ENCODE data around the gene CXCR5.
"Not testable (repeated sequence)": the region's sequence is repeated elsewhere in the genome, so short reads cannot be mapped to it uniquely, and the experiment has no call there.

Gene CXCR5

GRCh38 chr11:118883368-118884071, at the start of gene CXCR5:
Gene CXCR5 (plus strand): TSS chr11:118883892. CDS start chr11:118883942, 50 bp downstream.
- no peak for DNase-seq (ENCODE audit: low spot score)

GRCh38 chr11:118834427-118835028, 49.2 kb upstream of the CXCR5 start:
- DNase-seq (ENCODE audit: low spot score): no peak

- no peak for DNase-seq (ENCODE audit: low spot score)
Measured at GRCh38 chr11:118837868-118838267, 45.8 kb upstream of the CXCR5 start.

GRCh38 chr11:118838905-118839553, 44.7 kb upstream of the CXCR5 start:
- DNase-seq (ENCODE audit: low spot score): no peak

GRCh38 chr11:118841469-118842242, 42.0 kb upstream of the CXCR5 start:
- no peak for DNase-seq (ENCODE audit: low spot score)

GRCh38 chr11:118842369-118842768, 41.3 kb upstream of the CXCR5 start:
- no peak for DNase-seq (ENCODE audit: low spot score)

GRCh38 chr11:118842843-118843242, 40.8 kb upstream of the CXCR5 start:
- not testable (repeated sequence) for DNase-seq (ENCODE audit: low spot score)

GRCh38 chr11:118843565-118843964, 40.1 kb upstream of the CXCR5 start:
- DNase-seq (ENCODE audit: low spot score): no peak

- DNase-seq (ENCODE audit: low spot score): no peak
Measured at GRCh38 chr11:118845369-118845768, 38.3 kb upstream of the CXCR5 start.

GRCh38 chr11:118846181-118846935, 37.3 kb upstream of the CXCR5 start:
- DNase-seq (ENCODE audit: low spot score): no peak

- no peak for DNase-seq (ENCODE audit: low spot score)
Measured at GRCh38 chr11:118849825-118850224, 33.9 kb upstream of the CXCR5 start.

GRCh38 chr11:118851970-118852369, 31.7 kb upstream of the CXCR5 start:
- no peak for DNase-seq (ENCODE audit: low spot score)

- no peak for DNase-seq (ENCODE audit: low spot score)
Measured at GRCh38 chr11:118853678-118854077, 30.0 kb upstream of the CXCR5 start.

- no peak for DNase-seq (ENCODE audit: low spot score)
Measured at GRCh38 chr11:118856314-118856713, 27.4 kb upstream of the CXCR5 start.

GRCh38 chr11:118857385-118857784, 26.3 kb upstream of the CXCR5 start:
- DNase-seq (ENCODE audit: low spot score): no peak

GRCh38 chr11:118859973-118860372, 23.7 kb upstream of the CXCR5 start:
- DNase-seq (ENCODE audit: low spot score): no peak

- DNase-seq (ENCODE audit: low spot score): no peak
Measured at GRCh38 chr11:118868659-118869058, 15.0 kb upstream of the CXCR5 start.

GRCh38 chr11:118870396-118871343, 13.0 kb upstream of the CXCR5 start:
- no peak for DNase-seq (ENCODE audit: low spot score)

GRCh38 chr11:118872403-118872821, 11.3 kb upstream of the CXCR5 start:
- DNase-seq (ENCODE audit: low spot score): no peak

- no peak for DNase-seq (ENCODE audit: low spot score)
Measured at GRCh38 chr11:118873804-118874203, 9.9 kb upstream of the CXCR5 start.

GRCh38 chr11:118876286-118876685, 7.4 kb upstream of the CXCR5 start:
- no peak for DNase-seq (ENCODE audit: low spot score)
